CD1c-positive myeloid dendritic cell (primary cell): Measurements from ENCODE around the gene MYL5.
"Not testable (repeated sequence)": the region's sequence is repeated elsewhere in the genome, so short reads cannot be mapped to it uniquely, and the experiment has no call there.

Source experiments
- DNase-seq: peaks from one replicate; pipeline ENCODE4 v3.0.0-alpha.2; 2016; ENCODE audit errors: extremely low spot score

Gene MYL5

GRCh38 chr4:635851-636627 is 38.3 kb upstream of the MYL5 start:
- DNase-seq, result no peak

- DNase-seq, result no peak
Observed at GRCh38 chr4:636628-637159, 37.6 kb upstream of the MYL5 start.

DNA sequence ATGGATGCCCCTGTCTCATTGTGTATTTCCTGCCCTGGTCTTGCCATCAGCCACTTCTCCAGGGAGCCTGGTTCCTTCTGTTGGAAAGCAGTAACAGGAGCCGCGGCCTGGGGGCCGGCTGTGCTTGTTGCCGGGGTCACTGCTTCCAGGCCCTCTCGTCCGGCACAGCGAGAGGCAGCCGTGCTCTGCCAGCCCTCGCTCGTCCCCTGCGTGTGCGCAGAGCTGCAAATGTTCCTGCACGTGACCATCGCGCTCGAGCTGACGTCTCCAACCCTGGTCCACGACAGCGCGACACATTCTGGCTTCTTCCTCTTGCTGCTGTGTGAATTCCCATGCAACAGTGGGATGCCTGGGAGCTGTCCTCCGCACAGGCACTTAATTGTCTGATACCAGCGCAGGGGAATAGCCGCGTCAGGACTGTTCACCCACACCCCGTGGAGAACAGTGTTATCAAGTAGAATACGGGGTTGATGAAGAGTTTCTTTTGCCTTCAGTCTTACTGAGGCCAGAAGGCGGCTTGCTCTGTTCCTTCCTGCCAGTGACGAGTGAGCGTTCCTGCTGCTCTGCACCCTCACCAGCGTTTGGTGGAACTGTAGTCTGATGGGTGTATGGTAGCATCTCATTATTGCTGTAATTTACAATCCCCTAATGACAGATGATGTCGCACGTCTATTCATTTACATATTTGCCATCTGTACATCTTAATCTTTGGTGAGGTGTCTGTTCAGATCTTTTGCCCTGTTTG is 36.6 kb upstream of the MYL5 start:
- DNase-seq, result no peak

DNA sequence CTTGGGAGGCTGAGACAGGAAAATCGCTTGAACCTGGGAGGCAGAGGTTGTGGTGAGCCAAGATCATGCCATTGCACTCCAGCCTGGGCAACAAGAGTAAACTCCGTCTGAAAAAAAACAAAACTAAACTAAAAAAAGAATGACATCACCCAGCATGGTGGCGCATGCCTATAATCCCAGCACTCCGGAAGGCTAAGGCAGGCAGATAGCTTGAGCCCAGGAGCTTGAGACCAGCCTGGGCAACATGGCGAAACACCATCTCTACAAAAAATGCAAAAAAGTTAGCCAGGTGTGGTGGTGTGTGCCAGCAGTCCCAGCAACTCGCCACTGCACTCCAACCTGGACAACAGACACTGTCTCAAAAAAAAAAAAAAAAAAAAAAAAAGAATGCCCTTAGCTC is 32.0 kb upstream of the MYL5 start:
- not testable (repeated sequence) for DNase-seq

DNA sequence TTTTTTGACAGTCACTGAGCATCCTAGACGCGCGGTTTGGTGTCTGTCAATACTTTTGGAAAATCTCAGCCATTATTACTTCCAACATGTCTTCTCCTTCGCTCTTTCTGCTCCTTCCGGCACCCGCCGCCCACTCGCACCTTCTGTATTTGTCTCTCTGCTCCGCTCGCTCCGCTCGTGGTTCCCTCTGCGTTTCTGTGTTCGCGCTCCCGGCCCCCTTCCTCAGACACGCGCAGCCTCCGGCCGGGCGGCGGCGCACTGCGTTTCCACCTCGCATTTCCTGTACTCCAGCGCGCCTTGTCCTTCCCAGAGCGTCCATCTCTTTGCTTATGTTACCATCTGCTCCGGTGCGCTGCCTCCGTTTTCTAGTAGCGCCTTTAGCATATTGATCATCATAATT is 27.9 kb upstream of the MYL5 start:
- DNase-seq, result no peak

DNA sequence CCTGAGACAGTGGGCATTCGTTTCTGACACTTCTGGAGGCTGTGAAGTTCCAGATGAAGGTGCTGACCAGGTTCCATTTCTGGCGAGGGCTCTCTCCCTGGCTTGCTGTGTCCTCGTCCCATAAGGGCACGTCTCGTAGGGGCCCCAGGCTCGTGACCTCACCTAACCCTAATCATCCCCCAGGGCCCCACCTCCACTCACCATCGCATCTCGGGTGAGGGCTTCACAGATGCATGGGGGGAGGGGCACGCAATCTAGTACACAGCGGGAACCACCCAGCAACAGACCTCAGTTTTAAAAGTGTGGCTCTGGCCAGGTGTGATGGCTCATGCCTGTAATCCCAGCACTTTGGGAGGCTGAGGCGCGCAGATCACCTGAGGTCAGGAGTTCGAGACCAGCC is 26.9 kb upstream of the MYL5 start:
- no peak for DNase-seq

DNA sequence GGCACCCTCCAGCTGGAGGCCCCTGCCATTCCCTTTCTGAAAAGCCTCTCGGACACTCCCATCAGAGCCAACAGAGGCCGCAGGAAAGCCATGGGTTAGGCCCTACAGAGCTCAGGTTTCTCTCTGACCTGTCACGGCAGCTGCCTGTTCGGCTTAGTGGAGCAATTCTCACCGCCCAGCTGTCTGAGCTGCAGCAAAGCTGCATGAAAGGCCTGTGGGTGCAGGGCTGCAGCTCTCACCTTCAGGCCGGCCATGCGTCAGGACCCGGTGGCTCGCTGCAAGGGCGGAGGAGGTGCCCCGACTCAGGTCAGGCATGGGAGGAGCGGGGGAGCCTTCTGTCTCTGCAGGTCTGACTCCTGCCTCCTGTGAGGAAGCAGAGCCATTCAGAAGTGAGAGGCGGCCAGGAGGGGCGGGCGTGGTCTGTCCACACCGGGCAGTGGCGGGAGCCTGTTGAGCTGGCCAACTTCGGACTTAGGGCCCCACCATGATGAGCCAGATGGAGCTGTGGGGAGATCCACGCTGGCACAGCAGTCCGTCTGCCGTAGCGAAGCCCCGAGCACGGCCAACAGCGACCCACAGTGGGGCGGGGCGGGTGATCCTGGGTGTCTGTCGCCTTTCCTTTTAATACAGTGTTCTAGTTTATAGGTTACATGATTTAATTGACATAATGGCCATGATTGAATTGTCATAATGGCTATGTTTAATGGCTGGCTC is 25.6 kb upstream of the MYL5 start:
- DNase-seq, result no peak

GRCh38 chr4:649293-649625 is 25.1 kb upstream of the MYL5 start:
- no peak for DNase-seq

DNA sequence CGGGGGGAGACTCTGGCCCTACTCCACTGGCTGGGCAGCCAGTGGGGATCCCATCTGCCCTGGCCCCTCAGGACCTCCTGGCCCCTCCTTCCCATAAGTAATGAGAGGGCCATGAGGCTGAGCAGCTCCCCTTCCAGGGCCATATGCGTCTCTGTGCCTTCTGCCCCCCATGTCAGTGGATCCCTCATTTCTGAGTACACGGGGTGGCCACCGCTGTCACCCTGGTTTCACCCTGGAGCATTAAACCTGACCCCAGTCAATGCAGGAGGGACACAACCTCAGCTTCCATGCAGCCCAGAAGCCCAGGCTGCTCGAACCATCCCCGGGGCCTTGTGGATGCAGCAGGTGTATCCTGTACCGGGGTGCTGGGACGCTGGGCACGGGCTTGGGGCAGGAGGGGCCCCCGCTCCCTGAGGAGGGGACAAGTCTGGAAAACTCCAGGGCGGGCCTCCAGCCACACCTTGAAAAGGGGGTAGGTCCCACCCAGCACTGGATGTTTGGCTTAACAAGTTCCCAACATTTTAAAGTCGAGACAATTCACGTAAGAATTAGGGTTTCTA is 24.5 kb upstream of the MYL5 start:
- DNase-seq, result no peak

DNA sequence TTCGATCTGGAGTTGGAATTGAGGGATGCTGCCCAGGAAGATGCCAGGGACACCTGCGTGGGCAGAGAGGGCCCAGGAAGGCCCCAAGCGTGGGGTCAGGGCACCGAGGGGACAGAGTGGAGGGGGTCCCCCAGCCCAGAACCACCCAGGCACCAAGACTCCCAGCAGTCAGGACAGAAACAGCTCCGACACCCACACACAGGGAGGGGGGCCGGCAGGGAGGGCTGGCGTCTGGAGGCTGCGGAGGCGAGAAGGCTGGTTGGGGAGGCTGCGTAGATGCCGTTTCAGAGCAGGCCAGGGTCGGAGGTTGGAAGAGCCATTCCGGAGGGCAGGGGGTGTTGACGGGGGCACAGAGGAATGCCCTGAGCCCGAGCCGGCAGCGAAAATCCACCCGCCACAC is 23.9 kb upstream of the MYL5 start:
- DNase-seq, result no peak

DNA sequence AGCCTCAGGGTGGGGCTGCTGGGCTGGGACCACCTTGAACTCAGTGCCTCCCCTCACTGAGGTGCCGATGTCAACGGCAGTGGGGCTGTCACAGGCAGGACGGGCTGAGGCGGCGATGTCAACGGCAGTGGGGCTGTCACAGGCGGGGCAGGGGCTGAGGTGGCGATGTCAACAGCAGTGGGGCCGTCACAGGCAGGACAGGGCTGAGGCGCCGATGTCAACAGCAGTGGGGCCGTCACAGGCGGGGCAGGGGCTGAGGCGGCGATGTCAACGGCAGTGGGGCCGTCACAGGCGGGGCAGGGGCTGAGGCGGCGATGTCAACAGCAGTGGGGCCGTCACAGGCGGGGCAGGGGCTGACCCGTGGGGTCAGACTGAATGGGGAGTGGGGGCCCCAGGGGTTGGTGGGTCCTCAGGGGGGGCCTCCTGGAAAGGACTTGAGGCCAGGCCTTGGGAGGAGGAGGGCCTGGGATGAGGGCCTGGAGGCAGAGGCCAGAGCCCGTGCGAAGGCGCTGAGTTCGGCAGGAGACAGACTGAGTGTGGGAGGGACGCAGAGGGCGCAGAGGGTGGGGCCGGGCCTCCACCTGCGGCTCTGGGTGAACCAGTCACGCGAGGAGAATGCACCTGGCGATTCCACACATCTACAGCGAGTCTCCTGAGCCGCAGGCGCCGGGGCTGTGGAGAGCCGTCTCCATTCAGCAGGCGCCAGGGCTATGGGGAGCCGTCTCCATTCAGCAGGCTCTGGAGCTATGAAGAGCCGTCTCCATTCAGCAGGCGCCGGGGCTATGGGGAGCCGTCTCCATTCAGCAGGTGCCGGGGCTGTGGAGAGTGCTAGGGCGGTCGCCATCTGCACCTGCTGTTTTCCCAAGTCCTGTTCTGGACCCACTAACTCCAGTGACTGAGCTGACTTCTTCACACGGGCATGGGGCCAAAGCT is 23.1 kb upstream of the MYL5 start:
- no peak for DNase-seq

DNA sequence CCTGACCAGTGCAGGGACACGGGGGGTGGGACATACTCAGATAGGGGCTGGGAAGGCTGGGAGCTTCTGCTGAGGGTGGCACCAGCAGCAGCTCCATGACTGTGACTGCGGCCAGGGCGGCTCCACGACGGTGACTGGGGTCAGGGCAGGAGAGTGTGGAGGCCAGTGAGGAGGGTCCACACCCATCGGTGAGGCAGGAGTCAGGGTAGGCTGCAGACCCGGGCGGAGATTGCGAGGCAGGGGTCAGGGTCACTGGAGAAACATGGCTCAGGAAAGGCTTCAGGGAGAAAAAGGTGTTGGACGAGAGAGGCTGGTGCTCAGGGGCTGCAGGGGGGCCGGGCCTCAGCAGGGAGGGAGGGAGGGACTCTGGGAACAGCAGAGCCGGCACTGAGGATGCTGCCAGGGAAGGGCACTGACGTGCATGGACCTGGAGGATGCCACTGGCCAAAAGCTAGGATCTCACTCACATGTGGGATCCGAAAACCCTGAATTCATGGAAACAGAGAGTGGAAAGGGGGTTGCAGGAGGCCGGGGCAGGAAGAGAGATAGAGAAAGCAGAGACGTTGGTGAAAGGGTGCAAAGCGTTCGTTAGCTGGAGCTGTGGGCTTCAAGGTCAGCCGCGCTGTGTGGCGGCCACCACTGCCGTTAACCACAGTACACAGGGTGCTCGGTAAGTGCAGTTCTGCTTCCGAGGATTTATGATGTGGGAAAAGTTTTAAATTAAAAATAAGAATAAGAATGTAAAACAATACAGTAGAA is 22.3 kb upstream of the MYL5 start:
- DNase-seq, result no peak

- DNase-seq, result no peak
Observed at GRCh38 chr4:653080-653821, 21.1 kb upstream of the MYL5 start.

DNA sequence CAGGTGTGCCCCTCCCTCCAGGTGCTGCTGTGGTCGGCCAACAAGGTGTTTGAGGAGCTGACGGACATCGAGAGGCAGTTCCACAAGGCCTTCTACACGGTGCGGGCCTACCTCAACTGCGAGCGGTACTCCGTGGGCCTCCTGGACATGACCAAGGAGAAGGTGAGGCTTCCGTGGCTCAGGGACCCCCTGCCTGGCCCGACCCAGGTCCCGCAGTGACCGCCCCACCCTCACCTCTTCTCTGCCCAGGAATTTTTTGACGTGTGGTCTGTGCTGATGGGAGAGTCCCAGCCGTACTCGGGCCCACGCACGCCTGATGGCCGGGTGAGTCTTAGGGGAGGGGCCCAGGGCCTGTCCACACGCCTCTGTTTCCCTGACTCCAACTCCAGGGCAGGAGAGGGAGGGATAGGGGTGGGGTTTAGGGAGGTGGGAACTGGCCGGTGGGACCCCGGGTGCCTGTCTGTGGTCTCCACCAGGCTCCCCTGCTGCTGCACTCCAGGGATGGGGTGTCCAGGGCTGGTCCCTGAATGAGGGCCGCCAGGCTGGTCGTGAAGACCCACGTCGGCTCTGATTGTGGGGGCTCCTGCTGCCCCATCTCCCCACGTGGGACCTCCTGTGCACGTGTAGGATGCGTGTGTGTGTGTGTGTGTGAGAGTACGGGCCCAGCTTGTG is 20.4 kb upstream of the MYL5 start:
- DNase-seq, result no peak

GRCh38 chr4:654503-654845 is 19.9 kb upstream of the MYL5 start:
- no peak for DNase-seq

DNA sequence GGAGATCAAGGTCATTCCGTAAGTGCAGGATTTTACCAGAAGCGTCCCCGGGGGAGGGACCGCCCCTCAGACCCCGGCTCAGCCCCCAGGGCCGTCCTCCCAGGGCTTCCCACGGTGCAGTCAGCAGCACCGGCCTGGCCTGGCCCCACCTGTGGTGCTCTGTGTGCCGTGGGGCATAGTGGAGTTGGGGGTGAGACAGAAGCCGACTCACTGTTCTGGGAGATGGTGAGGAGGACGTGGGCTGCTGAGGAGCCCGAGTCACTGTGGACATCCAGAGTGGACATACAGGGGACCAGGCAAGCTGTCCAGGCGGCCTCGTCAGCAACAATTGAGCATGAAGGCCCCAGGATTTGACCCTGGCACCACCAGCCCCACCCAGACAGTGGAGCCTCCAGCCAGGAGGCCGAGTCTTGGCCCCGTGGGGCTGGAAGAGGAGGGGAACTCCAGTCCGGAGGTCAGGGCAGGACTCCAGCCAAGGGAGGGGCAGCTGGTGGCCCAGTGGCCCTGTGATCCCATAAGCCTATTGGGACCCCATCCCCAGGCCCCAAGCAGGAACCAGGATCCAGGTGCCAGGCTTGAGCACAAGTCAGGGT is 19.4 kb upstream of the MYL5 start:
- DNase-seq, result no peak

DNA sequence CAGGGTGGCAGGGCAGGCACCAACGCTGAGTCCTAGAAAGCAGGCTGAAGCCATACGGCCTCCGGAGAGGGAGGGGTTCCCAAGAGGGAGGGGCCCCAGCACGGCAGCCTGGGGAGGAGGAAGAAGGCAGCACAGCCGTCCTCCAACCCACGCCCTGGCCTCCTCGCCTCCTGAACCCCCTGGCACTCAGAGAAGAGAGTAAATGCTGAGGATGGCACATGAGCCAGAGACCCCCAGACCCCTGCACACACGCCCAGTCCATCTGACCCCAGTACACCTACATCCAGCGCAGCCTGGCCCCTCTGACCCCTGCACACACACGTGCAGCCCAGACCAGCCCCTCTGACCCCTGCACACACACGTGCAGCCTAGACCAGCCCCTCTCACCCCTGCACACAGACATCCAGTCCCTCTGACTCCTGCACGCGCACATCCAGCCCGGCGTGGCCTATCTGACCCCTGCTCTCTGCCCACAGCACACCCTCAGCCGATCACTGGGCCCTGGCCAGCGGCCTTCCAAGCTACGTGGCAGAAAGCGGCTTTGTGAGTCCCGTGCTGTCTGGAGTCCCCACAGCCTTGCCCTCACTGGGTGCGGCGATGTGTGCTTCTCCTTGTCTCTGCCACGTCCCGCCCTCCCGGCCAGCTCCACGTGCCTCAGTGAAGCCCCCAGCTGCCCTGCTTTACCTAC is 18.7 kb upstream of the MYL5 start:
- no peak for DNase-seq
